HepG2 (cell line): ENCODE results near the gene MSI2. TPM values are rescaled to one million over a fixed set of nuclear protein-coding genes. Genes with fewer than 3 reads are reported as not detected.
A peak's percentile ranks its signal among the peaks of the same experiment; 100 is the strongest.

Experiments used
- ATAC-seq: fragments of 200-7000 bp; cut with Tn5 transposase; 3 replicates; pipeline ENCODE4 v1.9.1; 2020; ENCODE audit warnings: mild to moderate bottlenecking, moderate library complexity
- BruUV-seq: library from RNA; stranded (reverse); fragments of 400-500 nt; replicated peaks from 2 replicates; lab custom pipeline; 2021; lab: Mats Ljungman, UMichigan
- CTCF ChIA-PET: fragments of 300-600 bp; formaldehyde crosslinking; extraction: SDS; loops from one replicate; lab custom pipeline; 2021; ENCODE audit warnings: low total read pairs, inconsistent platforms, low intra/inter-chr PET ratio; lab: Yijun Ruan, JAX
- POLR2A ChIA-PET: fragments of 350-600 bp; sonication (Branson Sonifier 250); formaldehyde crosslinking; loops from one replicate; lab custom pipeline; 2020; ENCODE audit warnings: antibody characterized with exemption, inconsistent platforms; lab: Yijun Ruan, JAX
- DNase-seq: peaks from one replicate; pipeline ENCODE4 v3.0.0-alpha.2; 2015; ENCODE audit warnings: low spot score
- FAIRE-seq: peaks from 3 replicates; lab custom pipeline; 2011; peaks lifted over from hg19 to GRCh38; lab: Jason Lieb, UNC
- H2AFZ ChIP-seq: one replicate; pipeline ENCODE4 v1.6.1; 2011; ENCODE audit warnings: low read length, inconsistent platforms
- H3K27ac ChIP-seq: fragments of 300-600 bp; 3 replicates; pipeline ENCODE4 v1.8.0; 2011; ENCODE audit warnings: mixed run types, mild to moderate bottlenecking, mixed read lengths, low read length, inconsistent platforms; ENCODE audit not compliant: insufficient read depth; ENCODE audit errors: extremely low read length
- H3K27me3 ChIP-seq, 2 experiments: fragments of 200-600 bp in 1 of 2; 2 replicates in 1 of 2; 3 replicates in 1 of 2; pipeline versions ENCODE4 v1.6.0 to v1.8.0; 2011; ENCODE audit warnings: low read length in 2 of 2, mild to moderate bottlenecking in 2 of 2, moderate library complexity in 2 of 2, inconsistent platforms in 1 of 2; ENCODE audit not compliant: insufficient read depth in 2 of 2, control insufficient read depth in 1 of 2
- H3K36me3 ChIP-seq, 2 experiments: fragments of 200-600 bp in 1 of 2; replicated peaks in 1 of 2; 2 replicates in 1 of 2; 3 replicates in 1 of 2; pipeline versions ENCODE4 v1.5.1 to v1.8.0; 2011; ENCODE audit warnings: low read length in 2 of 2, inconsistent platforms in 1 of 2; ENCODE audit not compliant: insufficient read depth in 2 of 2, control insufficient read depth in 1 of 2
- H3K4me1 ChIP-seq: 2 replicates; pipeline ENCODE4 v1.5.1; 2012; ENCODE audit warnings: low read length, inconsistent platforms; ENCODE audit not compliant: insufficient read depth
- H3K4me2 ChIP-seq: 2 replicates; pipeline ENCODE4 v1.6.0; 2011; ENCODE audit warnings: low read depth, low read length, inconsistent platforms
- H3K4me3 ChIP-seq, 3 experiments: fragments of 200-600 bp in 1 of 3; sonication (generic), shearing (Covaris generic) in 1 of 3; replicated peaks in 1 of 3; 2 replicates each; pipeline ENCODE4 v1.5.1; 2011 to 2016; ENCODE audit warnings: low read length in 3 of 3, inconsistent platforms in 2 of 3, low read depth in 2 of 3, mild to moderate bottlenecking in 2 of 3, control low read depth in 1 of 3, mixed read lengths in 1 of 3; ENCODE audit not compliant: insufficient read depth in 1 of 3
- H3K79me2 ChIP-seq: one replicate; pipeline ENCODE4 v1.6.1; 2011; ENCODE audit warnings: low read length, inconsistent platforms; ENCODE audit not compliant: insufficient read depth
- H3K9ac ChIP-seq: 2 replicates; pipeline ENCODE4 v1.6.0; 2011; ENCODE audit warnings: mild to moderate bottlenecking, low read depth, low read length, inconsistent platforms; ENCODE audit not compliant: insufficient read depth
- H3K9me3 ChIP-seq: 2 replicates; pipeline ENCODE4 v1.5.1; 2012; ENCODE audit warnings: mild to moderate bottlenecking, low read length
- H4K20me1 ChIP-seq: 2 replicates; pipeline ENCODE4 v1.6.0; 2011; ENCODE audit warnings: inconsistent platforms, mild to moderate bottlenecking, low read length, moderate library complexity; ENCODE audit not compliant: insufficient read depth
- CREM ChIP-seq, 2 experiments: sonication (generic) in 1 of 2; formaldehyde crosslinking in 1 of 2; IDR thresholded peaks; 2 replicates each; pipeline versions ENCODE4 v1.4.0 to v1.6.1; 2016 to 2020; ENCODE audit warnings: antibody characterized with exemption in 1 of 2, mild to moderate bottlenecking in 1 of 2, missing genetic modification reagents in 1 of 2
- FOSL2 ChIP-seq: sonication (generic); formaldehyde crosslinking; IDR thresholded peaks from 2 replicates; pipeline ENCODE4 v1.4.0; 2020; ENCODE audit warnings: missing genetic modification reagents
- GLI4 ChIP-seq: sonication (generic); formaldehyde crosslinking; IDR thresholded peaks from 2 replicates; pipeline ENCODE4 v1.5.1; 2020; ENCODE audit warnings: missing genetic modification reagents, mild to moderate bottlenecking, moderate library complexity, borderline replicate concordance
- HNRNPL ChIP-seq: fragments of 200-400 bp; formaldehyde crosslinking; IDR thresholded peaks from 2 replicates; pipeline ENCODE4 v1.6.1; 2017; ENCODE audit warnings: mild to moderate bottlenecking, low read depth, low read length
- MBNL3 ChIP-seq: fragments of 250-450 bp; sonication (Bioruptor Pico); conservative IDR thresholded peaks from 2 replicates; pipeline ENCODE4 v1.8.0; 2022; ENCODE audit warnings: mild to moderate bottlenecking, inconsistent platforms
- MIER3 ChIP-seq: IDR thresholded peaks from 2 replicates; pipeline ENCODE4 v1.6.1; 2016; ENCODE audit warnings: missing compliant biosample characterization, borderline replicate concordance
- POLR2G ChIP-seq: fragments of 200-400 bp; formaldehyde crosslinking; IDR thresholded peaks from 2 replicates; pipeline ENCODE4 v1.6.1; 2018; ENCODE audit warnings: mild to moderate bottlenecking, low read depth, low read length, moderate library complexity
- PRPF4 ChIP-seq: fragments of 200-400 bp; formaldehyde crosslinking; IDR thresholded peaks from 2 replicates; pipeline ENCODE4 v1.6.1; 2016; ENCODE audit warnings: low read length, low read depth; ENCODE audit not compliant: poor library complexity, severe bottlenecking
- TCF12 ChIP-seq, 2 experiments: fragments of 450-650 bp in 1 of 2; sonication (generic) in 1 of 2; formaldehyde crosslinking in 1 of 2; IDR thresholded peaks; 2 replicates each; pipeline versions ENCODE4 v1.6.1 to v1.8.0; 2017 to 2022; ENCODE audit warnings: antibody characterized with exemption in 1 of 2, mild to moderate bottlenecking in 1 of 2, missing genetic modification reagents in 1 of 2, moderate library complexity in 1 of 2
- ZBTB38 ChIP-seq: sonication (generic); formaldehyde crosslinking; IDR thresholded peaks from 2 replicates; pipeline ENCODE4 v1.5.1; 2020; ENCODE audit warnings: mild to moderate bottlenecking, missing genetic modification reagents
- ZFY ChIP-seq: sonication (generic); formaldehyde crosslinking; IDR thresholded peaks from 2 replicates; pipeline ENCODE4 v1.4.0; 2020; ENCODE audit warnings: missing genetic modification reagents
- WGBS: methylation state at CpG from one replicate; pipeline ENCODE4 v1.1.6; 2017; ENCODE audit warnings: low lambda C conversion rate; 5-methylcytosine and 5-hydroxymethylcytosine counted together
- in situ Hi-C: cut with HindIII; loops from 2 replicates; pipeline ENCODE4 v1.10.0; 2017; ENCODE audit warnings: low pct_unique_long_range_greater_than_20kb; ENCODE audit not compliant: extremely low pct_ligation_motif_present
- intact Hi-C: fragments of 100-400 bp; cut with micrococcal nuclease; formaldehyde crosslinking; loops from one replicate; pipeline ENCODE4 v1.10.0; 2022; ENCODE audit not compliant: unreplicated experiment
- polyA plus RNA-seq, 8 experiments: library from polyadenylated mRNA; depleted of rRNA in 3 of 8; stranded (reverse) in 7 of 8; unstranded in 1 of 8; fragments of >200 nt; fragmentation: Illumina TruSeq in 4 of 8; extraction: Trizol in 4 of 8; gene quantifications; 2 replicates each; pipeline versions ENCODE4 v1.2.1 to v1.2.3, GENCODE V29; 2011 to 2016; ENCODE audit warnings: low read depth in 4 of 8, missing spikeins in 1 of 8, mixed read lengths in 1 of 8; ENCODE audit not compliant: insufficient read depth in 1 of 8
- total RNA-seq, 5 experiments: library from RNA; depleted of rRNA; stranded (reverse); fragments of >200 nt; fragmentation: Illumina TruSeq; extraction: Trizol; gene quantifications; 2 replicates each; pipeline ENCODE4 v1.2.3, GENCODE V29; 2016; ENCODE audit warnings: low read depth in 1 of 5
- TF ChIP-seq, protein P1 (sequence below): sonication (generic); formaldehyde crosslinking; IDR thresholded peaks from 2 replicates; pipeline ENCODE4 v1.9.0; 2021; ENCODE audit warnings: missing genetic modification reagents, mild to moderate bottlenecking, borderline replicate concordance
- TF ChIP-seq, protein P2 (sequence below): sonication (generic); formaldehyde crosslinking; IDR thresholded peaks from 2 replicates; pipeline ENCODE4 v1.5.1; 2020; ENCODE audit warnings: mild to moderate bottlenecking, missing genetic modification reagents, moderate library complexity
- TF ChIP-seq, protein P3 (sequence below): sonication (generic); formaldehyde crosslinking; conservative IDR thresholded peaks from 2 replicates; pipeline ENCODE4 v1.4.0; 2020; ENCODE audit warnings: missing genetic modification reagents
- TF ChIP-seq, protein P4 (sequence below): sonication (generic); formaldehyde crosslinking; IDR thresholded peaks from 2 replicates; pipeline ENCODE4 v1.4.0; 2020; ENCODE audit warnings: missing genetic modification reagents

MSI2 gene
- total and polyA plus RNA-seq, 2 of the 13 experiments (the other 11 are each of a cell fraction or from before 2014, with no cell fraction given): 77.5 to 78.4 TPM

DNA sequence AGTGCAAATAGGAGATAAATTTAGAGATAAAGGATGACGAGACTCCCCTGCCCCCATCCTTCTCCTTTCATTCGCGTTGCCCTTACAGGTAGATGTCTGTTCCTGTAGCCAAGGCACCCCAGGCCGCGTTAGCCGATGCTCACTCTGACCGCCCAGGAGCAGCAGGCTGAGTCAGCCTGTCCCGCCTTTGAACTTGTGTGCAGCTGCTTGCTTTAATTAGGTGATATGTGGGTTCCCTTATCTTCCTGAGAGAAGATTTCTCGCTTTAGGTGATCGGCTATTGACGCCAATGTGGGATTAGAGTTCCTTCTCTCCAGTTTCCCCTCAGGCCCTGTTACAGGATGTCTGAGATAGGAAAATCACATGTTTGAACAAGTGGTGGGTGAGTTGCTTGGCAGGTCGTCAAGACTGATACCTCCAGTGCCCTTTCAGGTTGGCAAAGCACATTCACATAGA, 119.5 kb downstream of the MSI2 start:
- ATAC-seq (no peak), FAIRE-seq (no peak), DNase-seq (no peak)
- WGBS: 87% methylated on average over 12 of the region's 12 CpGs
- intact Hi-C loops: no loop called here
- ChIA-PET CTCF (no interaction called here), POLR2A (no interaction called here)
- H3K9ac ChIP-seq: no peak overlapping the region
- no peak overlapping the region for H3K4me2 ChIP-seq
- H3K36me3 ChIP-seq: peaks cover 1 to 2% of the 10 kb centered on the region in 2 experiments; a peak in 2 of 5 replicates
- no peaks in the 10 kb centered on the region for H3K27me3 ChIP-seq
- H4K20me1 ChIP-seq: no peaks in the 10 kb centered on the region
- peaks cover 6% of the 10 kb centered on the region; the same call in 1 of the 2 replicates for H3K9me3 ChIP-seq
- H3K4me1 ChIP-seq: peaks cover 65% of the 10 kb centered on the region
- H2AFZ ChIP-seq: no peak overlapping the region
- H3K79me2 ChIP-seq: peaks cover 27% of the 10 kb centered on the region
- H3K4me3 ChIP-seq: no peak overlapping the region
- BruUV-seq: no TSS peak
- H3K27ac ChIP-seq: no peak overlapping the region
- in situ Hi-C loops: no loop called here
- TF ChIP-seq POLR2G: no peak
- TF ChIP-seq, protein P1, sequence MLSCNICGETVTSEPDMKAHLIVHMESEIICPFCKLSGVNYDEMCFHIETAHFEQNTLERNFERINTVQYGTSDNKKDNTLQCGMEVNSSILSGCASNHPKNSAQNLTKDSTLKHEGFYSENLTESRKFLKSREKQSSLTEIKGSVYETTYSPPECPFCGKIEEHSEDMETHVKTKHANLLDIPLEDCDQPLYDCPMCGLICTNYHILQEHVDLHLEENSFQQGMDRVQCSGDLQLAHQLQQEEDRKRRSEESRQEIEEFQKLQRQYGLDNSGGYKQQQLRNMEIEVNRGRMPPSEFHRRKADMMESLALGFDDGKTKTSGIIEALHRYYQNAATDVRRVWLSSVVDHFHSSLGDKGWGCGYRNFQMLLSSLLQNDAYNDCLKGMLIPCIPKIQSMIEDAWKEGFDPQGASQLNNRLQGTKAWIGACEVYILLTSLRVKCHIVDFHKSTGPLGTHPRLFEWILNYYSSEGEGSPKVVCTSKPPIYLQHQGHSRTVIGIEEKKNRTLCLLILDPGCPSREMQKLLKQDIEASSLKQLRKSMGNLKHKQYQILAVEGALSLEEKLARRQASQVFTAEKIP: no peak
- TF ChIP-seq MBNL3: no peak
- TF ChIP-seq, protein P2, sequence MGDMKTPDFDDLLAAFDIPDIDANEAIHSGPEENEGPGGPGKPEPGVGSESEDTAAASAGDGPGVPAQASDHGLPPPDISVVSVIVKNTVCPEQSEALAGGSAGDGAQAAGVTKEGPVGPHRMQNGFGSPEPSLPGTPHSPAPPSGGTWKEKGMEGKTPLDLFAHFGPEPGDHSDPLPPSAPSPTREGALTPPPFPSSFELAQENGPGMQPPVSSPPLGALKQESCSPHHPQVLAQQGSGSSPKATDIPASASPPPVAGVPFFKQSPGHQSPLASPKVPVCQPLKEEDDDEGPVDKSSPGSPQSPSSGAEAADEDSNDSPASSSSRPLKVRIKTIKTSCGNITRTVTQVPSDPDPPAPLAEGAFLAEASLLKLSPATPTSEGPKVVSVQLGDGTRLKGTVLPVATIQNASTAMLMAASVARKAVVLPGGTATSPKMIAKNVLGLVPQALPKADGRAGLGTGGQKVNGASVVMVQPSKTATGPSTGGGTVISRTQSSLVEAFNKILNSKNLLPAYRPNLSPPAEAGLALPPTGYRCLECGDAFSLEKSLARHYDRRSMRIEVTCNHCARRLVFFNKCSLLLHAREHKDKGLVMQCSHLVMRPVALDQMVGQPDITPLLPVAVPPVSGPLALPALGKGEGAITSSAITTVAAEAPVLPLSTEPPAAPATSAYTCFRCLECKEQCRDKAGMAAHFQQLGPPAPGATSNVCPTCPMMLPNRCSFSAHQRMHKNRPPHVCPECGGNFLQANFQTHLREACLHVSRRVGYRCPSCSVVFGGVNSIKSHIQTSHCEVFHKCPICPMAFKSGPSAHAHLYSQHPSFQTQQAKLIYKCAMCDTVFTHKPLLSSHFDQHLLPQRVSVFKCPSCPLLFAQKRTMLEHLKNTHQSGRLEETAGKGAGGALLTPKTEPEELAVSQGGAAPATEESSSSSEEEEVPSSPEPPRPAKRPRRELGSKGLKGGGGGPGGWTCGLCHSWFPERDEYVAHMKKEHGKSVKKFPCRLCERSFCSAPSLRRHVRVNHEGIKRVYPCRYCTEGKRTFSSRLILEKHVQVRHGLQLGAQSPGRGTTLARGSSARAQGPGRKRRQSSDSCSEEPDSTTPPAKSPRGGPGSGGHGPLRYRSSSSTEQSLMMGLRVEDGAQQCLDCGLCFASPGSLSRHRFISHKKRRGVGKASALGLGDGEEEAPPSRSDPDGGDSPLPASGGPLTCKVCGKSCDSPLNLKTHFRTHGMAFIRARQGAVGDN: 0 out of 2 replicates have a peak, but pooled peaks have one; percentile 18
- TF ChIP-seq, protein P3, sequence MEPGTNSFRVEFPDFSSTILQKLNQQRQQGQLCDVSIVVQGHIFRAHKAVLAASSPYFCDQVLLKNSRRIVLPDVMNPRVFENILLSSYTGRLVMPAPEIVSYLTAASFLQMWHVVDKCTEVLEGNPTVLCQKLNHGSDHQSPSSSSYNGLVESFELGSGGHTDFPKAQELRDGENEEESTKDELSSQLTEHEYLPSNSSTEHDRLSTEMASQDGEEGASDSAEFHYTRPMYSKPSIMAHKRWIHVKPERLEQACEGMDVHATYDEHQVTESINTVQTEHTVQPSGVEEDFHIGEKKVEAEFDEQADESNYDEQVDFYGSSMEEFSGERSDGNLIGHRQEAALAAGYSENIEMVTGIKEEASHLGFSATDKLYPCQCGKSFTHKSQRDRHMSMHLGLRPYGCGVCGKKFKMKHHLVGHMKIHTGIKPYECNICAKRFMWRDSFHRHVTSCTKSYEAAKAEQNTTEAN (CRISPR knock-in tag): no peak
- TF ChIP-seq GLI4: no peak
- TF ChIP-seq ZBTB38 (CRISPR knock-in tag): peak; percentile 81; the same call in 1 of the 2 replicates
- no peak for TF ChIP-seq ZFY (CRISPR knock-in tag)
- TF ChIP-seq CREM (IDR thresholded peaks at IDR 0.05): no peak
- no peak for TF ChIP-seq CREM (CRISPR knock-in tag; IDR thresholded peaks at IDR 0.05)
- TF ChIP-seq FOSL2 (CRISPR knock-in tag): 0 out of 2 replicates have a peak, but pooled peaks have one; percentile 29
- no peak for TF ChIP-seq HNRNPL
- TF ChIP-seq MIER3 (CRISPR knock-in tag): no peak
- TF ChIP-seq, protein P4, sequence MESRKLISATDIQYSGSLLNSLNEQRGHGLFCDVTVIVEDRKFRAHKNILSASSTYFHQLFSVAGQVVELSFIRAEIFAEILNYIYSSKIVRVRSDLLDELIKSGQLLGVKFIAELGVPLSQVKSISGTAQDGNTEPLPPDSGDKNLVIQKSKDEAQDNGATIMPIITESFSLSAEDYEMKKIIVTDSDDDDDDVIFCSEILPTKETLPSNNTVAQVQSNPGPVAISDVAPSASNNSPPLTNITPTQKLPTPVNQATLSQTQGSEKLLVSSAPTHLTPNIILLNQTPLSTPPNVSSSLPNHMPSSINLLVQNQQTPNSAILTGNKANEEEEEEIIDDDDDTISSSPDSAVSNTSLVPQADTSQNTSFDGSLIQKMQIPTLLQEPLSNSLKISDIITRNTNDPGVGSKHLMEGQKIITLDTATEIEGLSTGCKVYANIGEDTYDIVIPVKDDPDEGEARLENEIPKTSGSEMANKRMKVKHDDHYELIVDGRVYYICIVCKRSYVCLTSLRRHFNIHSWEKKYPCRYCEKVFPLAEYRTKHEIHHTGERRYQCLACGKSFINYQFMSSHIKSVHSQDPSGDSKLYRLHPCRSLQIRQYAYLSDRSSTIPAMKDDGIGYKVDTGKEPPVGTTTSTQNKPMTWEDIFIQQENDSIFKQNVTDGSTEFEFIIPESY (CRISPR knock-in tag): peak; percentile 74; the same call in 1 of the 2 replicates
- TF ChIP-seq PRPF4: peak; percentile 61
- no peak for TF ChIP-seq TCF12 (IDR thresholded peaks at IDR 0.05)
- TF ChIP-seq TCF12 (CRISPR knock-in tag; IDR thresholded peaks at IDR 0.05): no peak
